OCI-LY3 (cell line): Measurements from ENCODE around the gene PLEK2.

Source experiments
- CTCF ChIP-seq: fragments of 200-600, 300-600 bp; sonication (generic); IDR thresholded peaks from 2 replicates; pipeline ENCODE4 v1.5.1; 2014; ENCODE audit warnings: antibody characterized with exemption, low read length, low read depth
- EZH2phosphoT487 ChIP-seq: fragments of 200-600 bp; shearing (Covaris generic); IDR thresholded peaks from 2 replicates; pipeline ENCODE4 v1.6.1; 2018; ENCODE audit warnings: antibody characterized with exemption, mixed run types, low read depth

GRCh38 chr14:67397536-67397935 is 14.4 kb downstream of the PLEK2 start:
- TF ChIP-seq CTCF: no peak
- no peak for TF ChIP-seq EZH2phosphoT487
